ENCODE results near the gene HOMER3.

HOMER3 gene

DNA sequence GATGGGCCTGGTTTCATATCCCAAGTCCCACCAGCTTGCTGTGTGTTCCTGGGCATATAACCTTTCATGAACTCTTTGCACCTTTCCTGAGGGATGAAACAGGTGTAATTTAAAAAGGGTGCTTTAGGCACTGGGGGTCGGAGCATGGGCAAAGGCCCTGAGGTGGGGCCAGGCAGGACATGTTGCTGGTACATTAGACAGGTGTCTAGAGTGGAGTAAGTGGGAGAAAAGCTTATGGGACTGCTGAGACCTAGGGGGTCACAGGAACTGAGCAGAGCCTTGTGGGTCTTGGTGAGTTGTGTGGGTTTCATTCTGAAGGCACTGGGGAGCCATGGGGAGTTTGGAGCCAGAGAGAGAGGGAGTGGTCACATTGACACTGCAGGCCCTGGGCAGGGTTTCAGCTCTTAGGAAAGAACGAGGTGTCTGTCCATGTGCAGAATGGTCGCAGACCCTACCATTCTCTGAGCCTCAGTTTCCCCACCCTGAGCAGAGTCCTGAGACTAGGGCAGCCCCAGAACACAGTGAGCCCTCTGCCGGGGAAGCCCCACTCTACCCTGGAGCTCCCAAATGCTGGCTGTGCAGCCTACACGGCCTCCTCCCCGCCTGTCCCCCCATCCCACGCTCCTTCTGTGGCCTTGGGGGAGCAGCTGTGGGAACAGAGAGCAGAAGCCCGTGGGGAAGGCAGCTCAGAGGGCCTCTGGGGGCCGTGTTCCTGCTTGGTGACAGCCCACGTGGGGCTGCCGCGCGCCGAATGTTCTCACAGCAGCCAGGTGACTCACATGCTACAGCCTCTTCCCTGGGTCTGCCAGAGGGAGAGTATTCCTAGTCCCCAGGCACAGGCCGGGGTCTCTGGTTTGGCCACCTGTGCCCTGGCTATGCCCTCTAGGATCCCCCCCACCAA lies 7.3 kb upstream of the HOMER3 start:
- no peak for TF ChIP-seq JUND (IDR thresholded peaks at IDR 0.05; ENCODE audit: low read depth)
- DNase-seq (ENCODE audit: low read depth in 1 of 2, low spot score in 1 of 2), result no peak
- in situ Hi-C loops (cut with HindIII; ENCODE audit: low pct_unique_long_range_greater_than_20kb, low sequenced_read_pairs), result no loop called here

DNA sequence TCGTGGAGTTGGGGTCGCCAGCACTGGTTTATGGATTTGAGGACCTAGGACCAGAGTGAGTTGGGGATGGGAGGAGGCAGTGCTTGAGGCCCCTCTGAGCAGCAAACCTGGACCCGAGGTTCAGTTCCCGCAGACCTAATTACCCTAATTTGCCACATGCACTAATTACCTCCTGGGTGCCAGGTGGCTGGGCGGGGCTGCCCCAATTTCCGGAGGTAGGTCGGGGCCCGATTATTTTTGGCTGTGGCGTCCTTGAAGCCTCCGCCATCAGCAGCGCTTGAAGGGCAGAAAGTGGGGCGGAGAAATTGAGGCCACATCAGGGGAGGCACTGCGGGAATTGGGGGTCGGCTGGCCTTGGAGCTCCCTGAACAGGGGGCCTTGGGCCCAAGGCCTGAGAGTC lies 5.9 kb upstream of the HOMER3 start:
- no peak for TF ChIP-seq JUND (IDR thresholded peaks at IDR 0.05; ENCODE audit: low read depth)
- in situ Hi-C loops (cut with HindIII; ENCODE audit: low pct_unique_long_range_greater_than_20kb, low sequenced_read_pairs), result no loop called here
- DNase-seq (ENCODE audit: low read depth in 1 of 2, low spot score in 1 of 2), result no peak

DNA sequence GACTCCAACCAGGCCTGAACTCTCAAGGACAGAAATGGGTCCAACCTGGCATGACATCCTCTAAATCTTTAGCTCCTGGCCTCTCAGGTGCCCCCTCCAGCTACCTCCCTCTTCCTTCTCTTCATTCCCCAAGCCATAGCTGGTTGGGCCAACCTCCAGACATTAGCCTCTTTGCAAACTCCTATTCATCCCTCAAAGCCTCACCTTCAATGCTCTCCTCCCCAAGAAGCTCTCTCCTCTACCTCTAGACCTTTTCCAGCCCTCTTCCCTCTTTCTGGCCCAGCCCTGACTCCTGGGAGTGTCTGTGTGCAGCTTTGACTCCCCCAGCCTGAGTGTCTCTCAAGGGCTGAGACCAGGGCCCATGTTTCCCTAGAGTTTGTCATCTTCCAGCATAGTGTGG lies 5.3 kb upstream of the HOMER3 start:
- in situ Hi-C loops (cut with HindIII; ENCODE audit: low pct_unique_long_range_greater_than_20kb, low sequenced_read_pairs), result no loop called here
- no peak for TF ChIP-seq JUND (IDR thresholded peaks at IDR 0.05; ENCODE audit: low read depth)
- DNase-seq (ENCODE audit: low read depth in 1 of 2, low spot score in 1 of 2), result no peak

DNA sequence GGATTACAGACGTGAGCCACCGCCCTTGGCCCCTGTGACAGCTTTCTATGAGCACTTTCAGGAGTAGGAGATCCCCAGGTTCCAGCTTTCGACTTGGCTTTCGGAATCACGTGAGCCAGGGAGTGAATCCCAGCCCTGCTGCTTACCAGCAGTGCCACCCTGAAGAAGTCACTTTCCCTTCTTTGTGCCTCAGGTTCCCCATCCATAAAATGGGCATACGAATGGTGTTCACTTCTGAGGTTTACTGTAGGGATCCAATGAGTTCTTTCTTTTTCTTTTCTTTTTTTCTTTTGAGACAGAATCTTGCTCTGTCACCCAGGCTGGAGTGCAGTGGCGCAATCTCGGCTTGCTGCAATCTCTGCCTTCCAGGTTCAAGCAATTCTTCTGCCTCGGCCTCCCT lies 4.3 kb upstream of the HOMER3 start:
- no peak for TF ChIP-seq JUND (IDR thresholded peaks at IDR 0.05; ENCODE audit: low read depth)
- in situ Hi-C loops (cut with HindIII; ENCODE audit: low pct_unique_long_range_greater_than_20kb, low sequenced_read_pairs), result no loop called here
- no peak for DNase-seq (ENCODE audit: low read depth in 1 of 2, low spot score in 1 of 2)

DNA sequence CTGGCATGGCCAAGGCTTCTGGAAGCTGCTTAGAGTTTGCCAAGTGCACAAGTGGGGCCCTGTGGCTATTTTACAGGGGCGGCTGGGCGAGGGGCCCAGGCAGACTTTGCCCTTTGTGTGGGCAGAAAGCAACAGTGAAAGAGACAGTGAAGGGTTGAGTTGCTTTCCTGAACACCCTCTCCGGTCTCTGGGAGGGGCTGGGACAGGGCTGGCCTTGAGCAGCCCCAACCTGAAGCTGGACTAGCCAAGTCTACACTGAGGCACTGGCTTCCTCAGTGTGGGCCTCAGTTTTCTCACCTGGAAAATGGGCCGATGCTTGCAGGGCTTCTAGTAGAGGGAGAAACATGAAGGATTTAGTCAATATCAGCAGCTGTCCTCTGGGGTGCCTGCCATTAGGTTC lies 2.4 kb upstream of the HOMER3 start:
- in situ Hi-C loops (cut with HindIII; ENCODE audit: low pct_unique_long_range_greater_than_20kb, low sequenced_read_pairs), result no loop called here

DNA sequence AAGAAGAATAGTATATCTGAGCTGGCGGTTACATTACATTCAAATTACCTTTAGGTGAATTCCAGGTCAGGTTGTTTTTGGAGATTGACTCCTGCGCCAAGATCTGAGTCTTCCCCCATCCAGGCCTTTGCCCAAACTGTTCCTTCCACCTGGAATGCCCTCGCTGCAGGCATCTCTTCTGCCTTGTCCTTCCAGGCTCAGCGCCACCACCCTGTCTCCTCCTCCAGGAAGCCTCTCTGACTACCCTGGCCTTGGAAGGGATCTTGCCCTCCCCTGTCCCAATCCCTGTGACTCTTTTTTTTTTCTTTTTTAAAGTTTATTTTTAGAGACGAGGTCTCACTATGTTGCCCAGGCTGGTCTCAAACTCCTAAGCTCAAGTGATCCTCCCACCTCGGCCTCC lies 1.7 kb upstream of the HOMER3 start:
- TF ChIP-seq JUND (IDR thresholded peaks at IDR 0.05; ENCODE audit: low read depth), result no peak
- in situ Hi-C loops (cut with HindIII; ENCODE audit: low pct_unique_long_range_greater_than_20kb, low sequenced_read_pairs), result no loop called here
- DNase-seq (ENCODE audit: low read depth in 1 of 2, low spot score in 1 of 2), result no peak

More for the DNA sequence above, 2.4 kb upstream of the HOMER3 start:
- TF ChIP-seq JUND (IDR thresholded peaks at IDR 0.05; ENCODE audit: low read depth), result no peak
- DNase-seq (ENCODE audit: low read depth in 1 of 2, low spot score in 1 of 2), result no peak

DNA sequence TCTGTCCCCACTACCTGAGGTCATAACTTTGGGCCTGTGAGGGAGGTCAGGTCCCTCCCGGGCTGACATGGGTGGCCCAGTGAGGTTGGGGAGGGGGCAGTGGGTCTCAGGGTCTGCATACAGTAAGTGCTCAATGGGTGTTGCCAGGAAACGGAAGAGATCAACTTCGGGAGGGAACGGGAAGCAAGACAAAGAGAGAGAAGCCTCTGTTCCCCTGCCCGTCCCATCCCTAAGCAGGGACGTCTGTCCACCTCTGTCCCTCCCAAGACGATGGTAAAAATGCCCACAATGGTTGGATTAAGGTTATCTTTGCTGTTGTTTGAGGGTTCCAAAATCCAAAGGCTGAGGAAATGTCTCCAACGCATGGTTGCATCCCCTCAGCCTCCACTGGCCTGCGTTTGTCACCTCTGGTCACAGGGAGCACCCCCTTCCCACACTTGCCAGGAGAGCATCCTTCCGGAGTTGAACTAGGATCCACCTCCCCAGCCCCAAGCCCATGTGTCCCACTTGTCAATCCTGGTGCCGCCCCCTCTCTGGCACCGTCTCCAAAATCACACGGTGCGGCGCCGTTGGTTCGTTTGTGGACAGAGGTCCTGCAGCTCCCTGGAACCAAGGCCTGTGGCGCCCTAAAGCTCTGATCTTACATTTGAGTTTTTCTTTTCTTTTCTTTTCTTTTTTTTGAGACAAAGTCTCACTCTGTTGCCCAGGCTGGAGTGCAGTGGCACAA lies 774 bp upstream of the HOMER3 start:
- no peak for TF ChIP-seq JUND (IDR thresholded peaks at IDR 0.05; ENCODE audit: low read depth)
- DNase-seq (ENCODE audit: low read depth in 1 of 2, low spot score in 1 of 2), result no peak
- in situ Hi-C loops (cut with HindIII; ENCODE audit: low pct_unique_long_range_greater_than_20kb, low sequenced_read_pairs), result no loop called here

DNA sequence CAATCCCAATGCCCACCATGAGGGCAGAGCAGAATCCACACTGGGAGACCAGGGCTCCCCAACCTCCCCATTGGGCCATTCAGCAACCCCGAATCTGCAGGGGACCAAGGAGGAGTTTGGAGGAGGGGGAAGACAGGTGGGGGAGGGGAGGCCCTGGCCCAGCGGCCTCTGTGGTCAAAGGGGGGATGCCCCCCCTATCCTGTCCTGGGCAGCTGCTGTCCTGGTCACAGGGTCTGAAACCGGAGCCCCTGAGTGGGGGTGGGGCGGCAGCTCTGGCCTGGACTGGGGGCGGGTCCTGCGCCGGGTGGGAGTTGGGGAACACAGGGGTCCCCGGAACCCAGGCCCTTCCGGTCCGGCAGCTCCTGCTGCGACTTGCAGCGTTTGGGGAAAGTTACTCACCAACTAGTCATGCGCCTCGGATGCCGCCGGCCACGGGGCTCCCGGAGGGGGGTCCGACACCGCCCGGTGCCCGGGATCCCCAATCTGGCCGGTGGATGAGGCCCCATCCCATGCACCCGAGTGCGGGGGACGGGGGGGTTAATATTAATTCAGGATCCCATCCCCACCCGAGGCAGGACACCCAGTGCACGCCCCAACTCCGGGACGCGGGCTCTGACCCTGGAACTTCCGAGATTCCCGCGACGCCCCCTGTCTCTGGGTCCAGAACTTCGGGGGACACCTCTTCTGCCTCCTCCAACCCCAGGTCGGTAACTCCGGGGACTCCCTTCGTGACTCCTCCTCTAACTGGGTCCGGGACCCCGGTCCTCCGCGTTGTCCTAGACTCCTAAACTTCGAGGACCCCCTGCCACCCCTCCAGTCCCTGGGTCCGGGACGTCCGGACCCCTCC lies 872 bp downstream of the HOMER3 start:
- in situ Hi-C loops (cut with HindIII; ENCODE audit: low pct_unique_long_range_greater_than_20kb, low sequenced_read_pairs), result no loop called here
- peak in 1 of 2 experiments; percentile 15 for DNase-seq (ENCODE audit: low read depth in 1 of 2, low spot score in 1 of 2)
- no peak for TF ChIP-seq JUND (IDR thresholded peaks at IDR 0.05; ENCODE audit: low read depth)

DNA sequence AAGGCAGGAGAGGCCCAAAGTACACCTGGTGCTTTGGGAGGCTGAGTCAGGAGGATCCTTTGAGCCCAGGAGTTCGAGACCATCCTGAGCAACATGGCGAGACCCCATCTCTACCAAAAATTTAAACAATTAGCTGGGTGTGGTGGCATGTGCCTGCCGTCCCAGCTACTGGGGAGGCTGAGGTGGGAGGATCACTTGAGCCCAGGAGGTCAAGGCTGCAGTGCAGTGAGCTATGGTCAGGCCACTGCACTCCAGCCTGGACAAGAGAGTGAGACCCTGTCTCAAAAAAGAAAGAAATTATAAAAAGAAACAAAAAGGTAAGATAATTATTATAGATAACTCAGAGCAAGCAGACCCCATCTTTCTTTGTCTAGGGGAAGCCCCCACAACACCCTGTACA lies 1.9 kb downstream of the HOMER3 start:
- DNase-seq (ENCODE audit: low read depth in 1 of 2, low spot score in 1 of 2), result no peak
- no peak for TF ChIP-seq JUND (IDR thresholded peaks at IDR 0.05; ENCODE audit: low read depth)
- in situ Hi-C loops (cut with HindIII; ENCODE audit: low pct_unique_long_range_greater_than_20kb, low sequenced_read_pairs), result no loop called here

DNA sequence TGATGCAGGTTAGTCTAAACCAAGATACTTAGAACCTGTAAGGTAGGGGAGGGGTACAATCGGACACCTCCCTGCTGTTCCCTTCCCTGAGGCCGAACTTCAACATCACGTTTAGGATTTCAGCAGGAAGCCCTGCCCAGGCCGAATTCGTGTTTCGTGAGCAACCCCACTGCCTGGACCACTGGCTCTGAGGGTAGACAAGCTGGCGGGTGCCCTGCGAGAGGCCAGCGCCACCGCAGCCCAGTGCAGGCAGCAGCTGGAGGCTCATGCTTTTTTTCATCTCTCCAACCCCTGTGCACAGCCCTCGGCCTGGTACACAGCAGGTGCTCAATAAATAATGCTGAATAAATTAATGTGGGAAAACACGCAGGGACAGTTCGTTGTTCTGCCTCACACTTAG lies 7.7 kb downstream of the HOMER3 start:
- in situ Hi-C loops (cut with HindIII; ENCODE audit: low pct_unique_long_range_greater_than_20kb, low sequenced_read_pairs), result no loop called here
- TF ChIP-seq JUND (IDR thresholded peaks at IDR 0.05; ENCODE audit: low read depth), result no peak
- DNase-seq (ENCODE audit: low read depth in 1 of 2, low spot score in 1 of 2), result no peak

DNA sequence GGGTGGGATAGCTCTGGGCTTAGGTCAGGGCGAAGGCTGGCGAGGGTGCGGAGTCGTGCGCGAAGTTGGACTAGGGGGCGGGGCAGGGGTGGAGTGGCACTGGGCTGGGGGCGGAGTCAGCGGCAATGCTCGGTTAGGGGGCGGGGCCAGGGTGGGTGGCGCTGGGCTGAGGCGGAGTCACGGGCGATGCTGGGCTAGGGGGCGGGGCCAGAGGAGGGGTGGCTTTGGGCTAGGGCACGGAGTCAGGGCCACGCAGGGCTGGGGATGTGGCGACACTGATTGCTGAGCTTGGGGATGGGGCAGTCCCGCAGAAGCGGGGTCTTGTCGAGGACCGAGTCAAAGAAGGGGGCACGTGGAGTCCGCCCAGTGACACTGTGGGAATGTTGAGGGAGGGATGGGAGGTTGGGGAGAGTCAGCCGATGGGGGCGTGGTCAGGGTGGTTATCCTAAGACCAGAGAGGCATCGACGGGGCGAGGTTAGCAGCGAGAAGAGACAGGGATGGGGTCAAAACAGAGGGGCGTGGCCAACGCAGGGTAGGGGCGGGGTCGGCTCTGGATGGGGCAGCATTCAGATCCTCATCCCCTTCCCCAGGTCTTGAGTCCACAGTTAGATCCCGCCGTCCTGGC lies 8.7 kb downstream of the HOMER3 start:
- in situ Hi-C loops (cut with HindIII; ENCODE audit: low pct_unique_long_range_greater_than_20kb, low sequenced_read_pairs), result no loop called here
- peak; percentile 76 to 84 for DNase-seq (ENCODE audit: low read depth in 1 of 2, low spot score in 1 of 2)
- TF ChIP-seq JUND (IDR thresholded peaks at IDR 0.05; ENCODE audit: low read depth), result no peak
